A673 (cell line): ENCODE measurements around the gene TNFAIP8L3. TPM values are rescaled to one million over a fixed set of nuclear protein-coding genes. Genes with fewer than 3 reads are reported as not detected.

Source experiments
- BruUV-seq: library from RNA; stranded (reverse); fragments of 400-500 nt; replicated peaks from 2 replicates; lab custom pipeline; 2021; lab: Mats Ljungman, UMichigan
- CTCF ChIA-PET: fragments of 300-600 bp; sonication (Branson Sonifier 250); formaldehyde crosslinking; loops from one replicate; lab custom pipeline; 2022; ENCODE audit warnings: antibody characterized with exemption; lab: Charles Lee
- POLR2A ChIA-PET: fragments of 300-600 bp; sonication (Branson Sonifier 250); formaldehyde crosslinking; loops from one replicate; lab custom pipeline; 2022; ENCODE audit warnings: antibody characterized with exemption; ENCODE audit not compliant: low non-redundant PET; lab: Charles Lee
- DNase-seq: peaks from one replicate; pipeline ENCODE4 v3.0.0-alpha.2; 2015; ENCODE audit warnings: low spot score
- H3K27ac ChIP-seq: fragments of 200-600 bp; sonication (generic); 2 replicates; pipeline ENCODE4 v1.5.1; 2016; ENCODE audit warnings: mixed run types, low read depth, mild to moderate bottlenecking, mixed read lengths, antibody characterized with exemption, low read length; ENCODE audit not compliant: poor library complexity, severe bottlenecking
- H3K27me3 ChIP-seq: fragments of 200-600 bp; sonication (generic); replicated peaks from 2 replicates; pipeline ENCODE4 v1.6.1; 2017; ENCODE audit warnings: mixed run types, low read depth, mild to moderate bottlenecking, mixed read lengths, antibody characterized with exemption, low read length; ENCODE audit not compliant: insufficient read depth, poor library complexity
- H3K36me3 ChIP-seq: fragments of 200-600 bp; sonication (generic); 2 replicates; pipeline ENCODE4 v1.6.1; 2016; ENCODE audit warnings: mixed run types, mild to moderate bottlenecking, mixed read lengths, antibody characterized with exemption, low read length; ENCODE audit not compliant: insufficient read depth, poor library complexity, severe bottlenecking
- H3K4me1 ChIP-seq: fragments of 200-600 bp; sonication (generic); 2 replicates; pipeline ENCODE4 v1.6.1; 2017; ENCODE audit warnings: mixed run types, mild to moderate bottlenecking, mixed read lengths, antibody characterized with exemption, low read length; ENCODE audit not compliant: insufficient read depth, poor library complexity, severe bottlenecking
- H3K4me3 ChIP-seq: fragments of 200-600 bp; sonication (generic); 2 replicates; pipeline ENCODE4 v1.5.1; 2016; ENCODE audit warnings: low read depth, mixed run types, mild to moderate bottlenecking, mixed read lengths, low read length; ENCODE audit not compliant: poor library complexity, severe bottlenecking
- H3K9me3 ChIP-seq: fragments of 200-600 bp; sonication (generic); 2 replicates; pipeline ENCODE4 v1.6.1; 2016; ENCODE audit warnings: mixed run types, low read depth, mild to moderate bottlenecking, mixed read lengths, antibody characterized with exemption, low read length; ENCODE audit not compliant: poor library complexity, severe bottlenecking
- CTCF ChIP-seq: fragments of 300-800, 200-600 bp; sonication (generic); conservative IDR thresholded peaks from 2 replicates; pipeline ENCODE4 v1.5.1; 2017; ENCODE audit warnings: low read depth, mild to moderate bottlenecking, antibody characterized with exemption, low read length, moderate library complexity, mixed read lengths
- EZH2 ChIP-seq: fragments of 200-600 bp; sonication (generic); IDR thresholded peaks from 2 replicates; pipeline ENCODE4 v1.6.1; 2017; ENCODE audit warnings: borderline replicate concordance, low read depth, mild to moderate bottlenecking, mixed read lengths, antibody characterized with exemption, low read length; ENCODE audit not compliant: poor library complexity, severe bottlenecking
- intact Hi-C: fragments of 100-400 bp; cut with micrococcal nuclease; formaldehyde crosslinking; loops from one replicate; pipeline ENCODE4 v1.10.0; 2022; ENCODE audit not compliant: unreplicated experiment
- total RNA-seq: library from RNA; stranded (reverse); gene quantifications from 2 replicates; pipeline ENCODE4 v1.2.3, GENCODE V29; 2021

Gene TNFAIP8L3
- total RNA-seq, 1 experiment from 2014 or later = 0.15 TPM

GRCh38 chr15:51104512-51104911, 9.8 kb upstream of the TNFAIP8L3 start:
- no peaks in the 10 kb centered on the region for H3K4me1 ChIP-seq
- no peak for TF ChIP-seq CTCF
- TF ChIP-seq EZH2 = no peak
- CTCF ChIA-PET = no interaction called here
- intact Hi-C loops = no loop called here
- peaks cover 38% of the 10 kb centered on the region for H3K27me3 ChIP-seq
- H3K36me3 ChIP-seq = no peaks in the 10 kb centered on the region
- H3K4me3 ChIP-seq = no peak overlapping the region
- POLR2A ChIA-PET = no interaction called here
- no peaks in the 10 kb centered on the region for H3K9me3 ChIP-seq
- no peak overlapping the region for H3K27ac ChIP-seq
- no peak for DNase-seq
- BruUV-seq = no TSS peak

- ChIA-PET POLR2A (no interaction called here), CTCF (no interaction called here)
- H3K27ac ChIP-seq = no peak overlapping the region
- no peak overlapping the region for H3K4me3 ChIP-seq
- BruUV-seq = no TSS peak
- peaks cover 31% of the 10 kb centered on the region for H3K27me3 ChIP-seq
- intact Hi-C loops = no loop called here
- no peaks in the 10 kb centered on the region for H3K9me3 ChIP-seq
- peaks cover 8% of the 10 kb centered on the region for H3K4me1 ChIP-seq
- DNase-seq = no peak
- TF ChIP-seq CTCF (no peak), EZH2 (no peak)
- H3K36me3 ChIP-seq = no peaks in the 10 kb centered on the region
These were observed 8.6 kb upstream of the TNFAIP8L3 start for GRCh38 chr15:51103330-51103729.

GRCh38 chr15:51100785-51101489, 6.2 kb upstream of the TNFAIP8L3 start:
- ChIA-PET CTCF (no interaction called here), POLR2A (no interaction called here)
- H3K9me3 ChIP-seq = no peaks in the 10 kb centered on the region
- intact Hi-C loops = no loop called here
- peaks cover 49% of the 10 kb centered on the region for H3K27me3 ChIP-seq
- no peaks in the 10 kb centered on the region for H3K36me3 ChIP-seq
- no peak overlapping the region for H3K4me3 ChIP-seq
- no peak for TF ChIP-seq CTCF
- TF ChIP-seq EZH2 = no peak
- BruUV-seq = no TSS peak
- H3K27ac ChIP-seq = no peak overlapping the region
- DNase-seq = no peak
- H3K4me1 ChIP-seq = peaks cover 8% of the 10 kb centered on the region
